CD14-positive monocyte (primary cell): ENCODE measurements around the gene BTBD9. TPM values are rescaled to one million over a fixed set of nuclear protein-coding genes. Genes with fewer than 3 reads are reported as not detected.

Experiments
- DNase-seq, 3 donors: peaks; one replicate each; pipeline ENCODE4 v3.0.0-alpha.2; 2011 to 2022
- H2AFZ ChIP-seq: 2 replicates; pipeline ENCODE4 v1.6.0; 2012; ENCODE audit warnings: mild to moderate bottlenecking, low read depth, low read length, inconsistent platforms; ENCODE audit not compliant: insufficient read depth, poor library complexity, severe bottlenecking
- H3K27ac ChIP-seq, 2 donors: 1 replicate in 1 of 2; 2 replicates in 1 of 2; pipeline ENCODE4 v1.5.1; 2012 to 2013; ENCODE audit warnings: low read length in 2 of 2, control low read depth in 1 of 2, inconsistent platforms in 1 of 2, low read depth in 1 of 2, mild to moderate bottlenecking in 1 of 2
- H3K27me3 ChIP-seq, 2 donors: one replicate each; pipeline versions ENCODE4 v1.6.0 to v1.6.1; 2011 to 2013; ENCODE audit warnings: low read length in 2 of 2; ENCODE audit not compliant: control insufficient read depth in 2 of 2, insufficient read depth in 2 of 2
- H3K36me3 ChIP-seq, 2 donors: replicated peaks in 1 of 2; 1 replicate in 1 of 2; 2 replicates in 1 of 2; pipeline versions ENCODE4 v1.5.1 to v1.6.1; 2012 to 2013; ENCODE audit warnings: low read length in 2 of 2, control low read depth in 1 of 2, inconsistent platforms in 1 of 2, mild to moderate bottlenecking in 1 of 2; ENCODE audit not compliant: insufficient read depth in 2 of 2, control insufficient read depth in 1 of 2
- H3K4me1 ChIP-seq, 2 donors: 1 replicate in 1 of 2; 2 replicates in 1 of 2; pipeline versions ENCODE4 v1.5.1 to v1.6.1; 2012 to 2013; ENCODE audit warnings: low read length in 2 of 2, control low read depth in 1 of 2, inconsistent platforms in 1 of 2, mild to moderate bottlenecking in 1 of 2, moderate library complexity in 1 of 2; ENCODE audit not compliant: insufficient read depth in 2 of 2, control insufficient read depth in 1 of 2
- H3K4me2 ChIP-seq: replicated peaks from 2 replicates; pipeline ENCODE3; 2012; ENCODE audit warnings: low read length, moderate library complexity, mild to moderate bottlenecking; ENCODE audit not compliant: poor library complexity, severe bottlenecking; ENCODE audit errors: extremely low read depth
- H3K4me3 ChIP-seq, 3 experiments: fragments of 200-600 bp in 1 of 3; sonication (generic) in 1 of 3; replicated peaks in 1 of 3; 1 replicate in 2 of 3; 2 replicates in 1 of 3; pipeline ENCODE4 v1.5.1; 2011 to 2013; ENCODE audit warnings: low read length in 3 of 3, mild to moderate bottlenecking in 3 of 3, control low read depth in 2 of 3, low read depth in 2 of 3, inconsistent platforms in 1 of 3, moderate library complexity in 1 of 3
- H3K79me2 ChIP-seq: 2 replicates; pipeline ENCODE4 v1.6.0; 2012; ENCODE audit warnings: mild to moderate bottlenecking, control low read depth, inconsistent platforms, low read length, moderate library complexity; ENCODE audit not compliant: insufficient read depth
- H3K9ac ChIP-seq: 2 replicates; pipeline ENCODE4 v1.6.0; 2017; ENCODE audit warnings: low read length, mild to moderate bottlenecking; ENCODE audit not compliant: insufficient read depth, poor library complexity, severe bottlenecking
- H3K9me3 ChIP-seq, 2 donors: replicated peaks in 1 of 2; 1 replicate in 1 of 2; 2 replicates in 1 of 2; pipeline versions ENCODE4 v1.5.1 to v1.6.1; 2012 to 2013; ENCODE audit warnings: low read length in 2 of 2, control low read depth in 1 of 2; ENCODE audit not compliant: control insufficient read depth in 1 of 2, insufficient read depth in 1 of 2
- H4K20me1 ChIP-seq: 2 replicates; pipeline ENCODE4 v1.6.0; 2012; ENCODE audit warnings: mild to moderate bottlenecking, low read length, control low read depth, moderate library complexity; ENCODE audit not compliant: insufficient read depth
- H3K27ac Mint-ChIP-seq, 7 donors: one replicate each; pipeline ENCODE4 v1.8.0; 2020; ENCODE audit warnings: mild to moderate bottlenecking in 7 of 7, mixed read lengths in 7 of 7, moderate library complexity in 6 of 7, inconsistent platforms in 2 of 7
- H3K27me3 Mint-ChIP-seq, 3 donors: one replicate each; pipeline ENCODE4 v1.8.0; 2021 to 2022; ENCODE audit warnings: low read depth in 3 of 3, mild to moderate bottlenecking in 3 of 3, mixed read lengths in 3 of 3, moderate library complexity in 3 of 3, inconsistent platforms in 1 of 3
- H3K36me3 Mint-ChIP-seq, 2 donors: one replicate each; pipeline ENCODE4 v1.8.0; 2020; ENCODE audit warnings: mixed read lengths in 2 of 2, inconsistent platforms in 1 of 2, mild to moderate bottlenecking in 1 of 2
- H3K4me1 Mint-ChIP-seq: one replicate; pipeline ENCODE4 v1.8.0; 2020; ENCODE audit warnings: mild to moderate bottlenecking, mixed read lengths
- H3K4me3 Mint-ChIP-seq, 2 donors: one replicate each; pipeline ENCODE4 v1.8.0; 2020; ENCODE audit warnings: mild to moderate bottlenecking in 2 of 2, mixed read lengths in 2 of 2, moderate library complexity in 1 of 2
- H3K9me3 Mint-ChIP-seq, 7 donors: one replicate each; pipeline ENCODE4 v1.8.0; 2020 to 2022; ENCODE audit warnings: mixed read lengths in 7 of 7, mild to moderate bottlenecking in 6 of 7, moderate library complexity in 6 of 7, inconsistent platforms in 2 of 7
- WGBS: methylation state at CpG from one replicate; pipeline ENCODE4 v1.1.5; 2013; ENCODE audit warnings: missing lambda C conversion rate; ENCODE audit not compliant: insufficient coverage; 5-methylcytosine and 5-hydroxymethylcytosine counted together
- intact Hi-C, 2 donors: fragments of 100-400 bp; cut with micrococcal nuclease; formaldehyde crosslinking; loops; one replicate each; pipeline versions ENCODE4 v1.15.0 to v1.15.1; 2023
- polyA plus RNA-seq, 3 donors: library from polyadenylated mRNA; depleted of rRNA in 1 of 3; unstranded in 2 of 3; stranded (reverse) in 1 of 3; fragments of 300-500 nt in 2 of 3; fragments of >200 nt in 1 of 3; fragmentation: Illumina TruSeq in 2 of 3; gene quantifications; 1 replicate in 2 of 3; 2 replicates in 1 of 3; pipeline ENCODE4 v1.2.3, GENCODE V29; 2012 to 2021
- TF ChIP-seq, protein P1 (sequence below): fragments of 200-600 bp; IDR thresholded peaks from one replicate; pipeline ENCODE4 v1.8.0; 2022; ENCODE audit warnings: antibody characterized with exemption, mild to moderate bottlenecking

Gene BTBD9
- polyA plus RNA-seq, 3 donors, result 5.2 to 7.5 (median 6.2) TPM

DNA sequence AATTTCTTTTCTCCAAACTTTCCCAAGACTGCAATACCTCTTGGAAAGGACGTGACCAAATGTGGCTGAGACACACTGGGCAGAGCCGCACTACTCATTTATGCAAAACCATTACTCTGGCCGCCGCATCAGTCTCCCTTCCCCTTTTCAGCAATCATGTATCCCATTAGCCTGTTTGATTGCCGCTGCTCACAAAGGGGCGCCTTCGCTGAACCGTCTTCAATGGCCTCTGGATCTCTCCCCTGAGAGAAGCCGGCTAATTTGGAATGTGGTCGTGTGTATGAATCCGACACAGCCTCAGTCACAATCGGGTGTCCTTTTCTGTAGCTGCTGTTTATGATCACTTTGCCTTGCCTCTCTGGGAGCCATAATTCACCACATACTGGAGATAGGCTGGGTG, 459.1 kb downstream of the BTBD9 start:
- no peaks in the 10 kb centered on the region for H3K9me3 ChIP-seq
- H3K27ac ChIP-seq, result no peak overlapping the region
- no peak overlapping the region for H3K4me3 ChIP-seq
- 96% methylated on average over 9 of the region's 12 CpGs for WGBS
- no peaks in the 10 kb centered on the region for H3K36me3 ChIP-seq
- no peaks in the 10 kb centered on the region for H4K20me1 ChIP-seq
- H3K79me2 ChIP-seq, result no peaks in the 10 kb centered on the region
- no peak overlapping the region for H3K27ac Mint-ChIP-seq
- H3K4me1 ChIP-seq, result no peaks in the 10 kb centered on the region
- TF ChIP-seq, protein P1, sequence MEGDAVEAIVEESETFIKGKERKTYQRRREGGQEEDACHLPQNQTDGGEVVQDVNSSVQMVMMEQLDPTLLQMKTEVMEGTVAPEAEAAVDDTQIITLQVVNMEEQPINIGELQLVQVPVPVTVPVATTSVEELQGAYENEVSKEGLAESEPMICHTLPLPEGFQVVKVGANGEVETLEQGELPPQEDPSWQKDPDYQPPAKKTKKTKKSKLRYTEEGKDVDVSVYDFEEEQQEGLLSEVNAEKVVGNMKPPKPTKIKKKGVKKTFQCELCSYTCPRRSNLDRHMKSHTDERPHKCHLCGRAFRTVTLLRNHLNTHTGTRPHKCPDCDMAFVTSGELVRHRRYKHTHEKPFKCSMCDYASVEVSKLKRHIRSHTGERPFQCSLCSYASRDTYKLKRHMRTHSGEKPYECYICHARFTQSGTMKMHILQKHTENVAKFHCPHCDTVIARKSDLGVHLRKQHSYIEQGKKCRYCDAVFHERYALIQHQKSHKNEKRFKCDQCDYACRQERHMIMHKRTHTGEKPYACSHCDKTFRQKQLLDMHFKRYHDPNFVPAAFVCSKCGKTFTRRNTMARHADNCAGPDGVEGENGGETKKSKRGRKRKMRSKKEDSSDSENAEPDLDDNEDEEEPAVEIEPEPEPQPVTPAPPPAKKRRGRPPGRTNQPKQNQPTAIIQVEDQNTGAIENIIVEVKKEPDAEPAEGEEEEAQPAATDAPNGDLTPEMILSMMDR, result no peak
- H2AFZ ChIP-seq, result no peak overlapping the region
- no peaks in the 10 kb centered on the region for H3K4me1 Mint-ChIP-seq
- H3K4me3 Mint-ChIP-seq, result no peak overlapping the region
- no peaks in the 10 kb centered on the region for H3K27me3 ChIP-seq
- H3K9me3 Mint-ChIP-seq, result peaks cover 0 to 1% (median 0%) of the 10 kb centered on the region in 7 donors
- no peak overlapping the region for H3K4me2 ChIP-seq
- DNase-seq, result no peak
- no peak overlapping the region for H3K9ac ChIP-seq
- intact Hi-C loops, result no loop called here
- H3K36me3 Mint-ChIP-seq, result peaks cover 4 to 11% of the 10 kb centered on the region in 2 donors
- H3K27me3 Mint-ChIP-seq, result peaks cover 0 to 3% (median 2%) of the 10 kb centered on the region in 3 donors

DNA sequence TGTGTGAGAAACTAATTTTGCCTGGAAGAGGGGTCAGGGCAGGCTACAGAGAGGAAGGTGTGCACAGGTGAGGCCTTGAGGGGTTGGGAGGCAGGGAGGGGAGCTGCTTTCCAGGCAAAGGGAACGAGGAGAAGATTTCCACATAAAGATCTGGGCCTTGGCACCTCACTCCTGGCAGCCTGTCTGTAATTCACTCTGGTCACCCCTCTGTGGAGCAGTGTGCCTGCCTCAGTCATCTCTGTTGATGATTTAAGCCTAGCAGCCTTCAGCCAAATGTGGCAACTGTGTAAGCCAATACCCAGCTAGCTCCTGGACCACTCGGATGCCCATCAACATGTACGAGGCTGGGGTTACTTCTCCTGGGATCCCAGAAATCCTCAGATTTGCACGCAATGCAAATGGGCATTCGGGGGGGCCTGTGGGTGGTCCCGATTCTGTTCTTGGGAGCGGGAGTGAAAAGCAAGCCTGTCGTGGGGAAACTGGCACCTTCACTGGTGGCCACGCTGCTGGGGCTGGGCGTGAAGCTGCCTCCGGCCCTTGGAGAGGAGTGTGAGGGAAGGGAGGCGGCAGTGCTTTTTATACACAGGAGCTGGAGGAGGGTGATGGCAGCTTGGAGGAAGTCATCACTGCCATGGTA, 459.8 kb downstream of the BTBD9 start:
- no peak overlapping the region for H3K27ac Mint-ChIP-seq
- H3K4me3 ChIP-seq, result no peak overlapping the region
- H3K4me1 ChIP-seq, result no peaks in the 10 kb centered on the region
- no peak overlapping the region for H3K4me3 Mint-ChIP-seq
- no peaks in the 10 kb centered on the region for H4K20me1 ChIP-seq
- no peaks in the 10 kb centered on the region for H3K36me3 ChIP-seq
- no peaks in the 10 kb centered on the region for H3K79me2 ChIP-seq
- peaks cover 0 to 3% (median 2%) of the 10 kb centered on the region in 3 donors for H3K27me3 Mint-ChIP-seq
- DNase-seq, result no peak
- no peak overlapping the region for H3K9ac ChIP-seq
- no peaks in the 10 kb centered on the region for H3K9me3 ChIP-seq
- intact Hi-C loops, result no loop called here
- H3K27me3 ChIP-seq, result no peaks in the 10 kb centered on the region
- no peak overlapping the region for H3K27ac ChIP-seq
- TF ChIP-seq, protein P1, result no peak
- no peak overlapping the region for H3K4me2 ChIP-seq
- WGBS, result 93% methylated on average over 12 of the region's 12 CpGs
- peaks cover 0 to 1% (median 0%) of the 10 kb centered on the region in 7 donors for H3K9me3 Mint-ChIP-seq
- H2AFZ ChIP-seq, result no peak overlapping the region
- peaks cover 4 to 13% of the 10 kb centered on the region in 2 donors for H3K36me3 Mint-ChIP-seq
- H3K4me1 Mint-ChIP-seq, result no peaks in the 10 kb centered on the region
